ENCODE data around the gene EEFSEC. TPM values are rescaled to one million over a fixed set of nuclear protein-coding genes. Genes with fewer than 3 reads are reported as not detected.

EEFSEC gene
- total RNA-seq, 1 donor from 2014 or later, result 16.2 TPM

DNA sequence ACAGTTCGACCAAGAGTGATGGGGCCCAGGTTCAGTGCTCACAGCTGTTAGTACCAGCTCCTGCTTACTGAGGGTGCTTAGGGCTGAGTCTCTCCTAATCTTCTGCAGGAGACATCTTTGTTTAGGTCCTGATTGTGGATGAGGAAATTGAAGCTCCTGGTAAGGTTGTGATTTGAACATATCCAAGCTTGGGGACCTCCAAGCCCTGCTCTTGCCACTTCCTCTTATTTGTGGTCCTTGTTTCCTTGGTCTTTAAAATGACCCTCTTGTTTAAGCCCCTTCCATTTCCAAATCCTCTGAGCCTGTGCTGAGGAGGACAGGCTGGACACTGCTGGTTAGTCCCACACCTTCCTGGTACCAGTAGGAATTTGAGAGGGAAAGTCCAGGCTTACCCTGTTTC, 87.0 kb downstream of the EEFSEC start:
- intact Hi-C loops (cut with DNase I), result no loop called here
- Histone ChIP-seq H3K36me3 (no peaks in the 10 kb centered on the region), H3K4me3 (no peak overlapping the region), H3K27ac (no peak overlapping the region), H3K27me3 (no peaks in the 10 kb centered on the region), H3K9me3 (no peaks in the 10 kb centered on the region), H3K4me1 (no peaks in the 10 kb centered on the region)
- no peak for DNase-seq (ENCODE audit: low spot score in 2 of 2)
- TF ChIP-seq, protein P1, sequence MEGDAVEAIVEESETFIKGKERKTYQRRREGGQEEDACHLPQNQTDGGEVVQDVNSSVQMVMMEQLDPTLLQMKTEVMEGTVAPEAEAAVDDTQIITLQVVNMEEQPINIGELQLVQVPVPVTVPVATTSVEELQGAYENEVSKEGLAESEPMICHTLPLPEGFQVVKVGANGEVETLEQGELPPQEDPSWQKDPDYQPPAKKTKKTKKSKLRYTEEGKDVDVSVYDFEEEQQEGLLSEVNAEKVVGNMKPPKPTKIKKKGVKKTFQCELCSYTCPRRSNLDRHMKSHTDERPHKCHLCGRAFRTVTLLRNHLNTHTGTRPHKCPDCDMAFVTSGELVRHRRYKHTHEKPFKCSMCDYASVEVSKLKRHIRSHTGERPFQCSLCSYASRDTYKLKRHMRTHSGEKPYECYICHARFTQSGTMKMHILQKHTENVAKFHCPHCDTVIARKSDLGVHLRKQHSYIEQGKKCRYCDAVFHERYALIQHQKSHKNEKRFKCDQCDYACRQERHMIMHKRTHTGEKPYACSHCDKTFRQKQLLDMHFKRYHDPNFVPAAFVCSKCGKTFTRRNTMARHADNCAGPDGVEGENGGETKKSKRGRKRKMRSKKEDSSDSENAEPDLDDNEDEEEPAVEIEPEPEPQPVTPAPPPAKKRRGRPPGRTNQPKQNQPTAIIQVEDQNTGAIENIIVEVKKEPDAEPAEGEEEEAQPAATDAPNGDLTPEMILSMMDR (IDR thresholded peaks at IDR 0.05), result no peak

- Histone ChIP-seq H3K4me3 (no peak overlapping the region), H3K27me3 (no peaks in the 10 kb centered on the region), H3K4me1 (no peaks in the 10 kb centered on the region), H3K36me3 (peaks cover 2 to 3% of the 10 kb centered on the region in 2 donors), H3K27ac (no peak overlapping the region), H3K9me3 (no peaks in the 10 kb centered on the region)
- TF ChIP-seq, protein P1 (IDR thresholded peaks at IDR 0.05), result no peak
- intact Hi-C loops (cut with DNase I), result no loop called here
- DNase-seq (ENCODE audit: low spot score in 2 of 2), result no peak
Measured at GRCh38 chr3:128241741-128242140, 88.5 kb downstream of the EEFSEC start.

DNA sequence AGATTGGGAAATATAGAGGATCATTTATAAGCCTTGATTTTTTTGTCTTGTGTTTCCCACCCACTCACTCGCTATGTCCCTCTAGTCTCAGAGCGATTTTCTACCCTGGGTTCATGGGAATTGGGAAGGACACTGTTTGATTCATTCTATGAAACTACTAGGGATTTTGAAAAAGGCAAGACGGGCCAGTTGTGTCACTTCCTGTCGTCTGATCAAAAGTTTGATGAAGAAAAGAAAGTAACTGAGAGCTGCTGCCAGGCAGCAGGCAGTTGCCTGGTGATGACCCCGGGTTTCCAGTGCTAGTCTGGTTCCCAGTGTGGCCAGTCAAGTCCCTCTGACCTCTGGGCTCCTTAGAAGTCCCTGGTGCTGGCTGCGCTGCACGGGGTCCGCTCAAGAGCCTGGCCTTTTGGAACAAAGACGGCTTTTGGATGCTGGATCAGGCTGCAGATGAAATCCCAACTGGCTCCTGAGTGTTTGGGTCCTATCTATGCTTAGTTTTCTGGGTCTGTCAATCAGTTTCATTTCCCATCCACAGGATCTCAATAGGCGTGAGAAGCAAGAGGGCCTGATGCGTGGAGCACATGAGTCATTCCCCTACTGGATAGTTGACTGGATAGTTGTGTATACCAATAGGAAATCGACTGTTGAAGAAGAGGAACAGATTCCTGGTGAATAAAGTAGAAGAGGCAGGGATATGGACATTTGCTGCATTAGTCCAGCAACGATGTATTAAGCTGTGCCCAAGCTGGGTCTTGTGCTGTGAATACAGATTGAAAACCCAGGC, 89.7 kb downstream of the EEFSEC start:
- Histone ChIP-seq H3K27ac (no peak overlapping the region), H3K4me1 (no peaks in the 10 kb centered on the region), H3K27me3 (no peaks in the 10 kb centered on the region), H3K36me3 (peaks cover 11 to 15% of the 10 kb centered on the region in 2 donors), H3K4me3 (no peak overlapping the region), H3K9me3 (no peaks in the 10 kb centered on the region)
- TF ChIP-seq, protein P1 (IDR thresholded peaks at IDR 0.05), result no peak
- no peak for DNase-seq (ENCODE audit: low spot score in 2 of 2)
- intact Hi-C loops (cut with DNase I), result no loop called here

DNA sequence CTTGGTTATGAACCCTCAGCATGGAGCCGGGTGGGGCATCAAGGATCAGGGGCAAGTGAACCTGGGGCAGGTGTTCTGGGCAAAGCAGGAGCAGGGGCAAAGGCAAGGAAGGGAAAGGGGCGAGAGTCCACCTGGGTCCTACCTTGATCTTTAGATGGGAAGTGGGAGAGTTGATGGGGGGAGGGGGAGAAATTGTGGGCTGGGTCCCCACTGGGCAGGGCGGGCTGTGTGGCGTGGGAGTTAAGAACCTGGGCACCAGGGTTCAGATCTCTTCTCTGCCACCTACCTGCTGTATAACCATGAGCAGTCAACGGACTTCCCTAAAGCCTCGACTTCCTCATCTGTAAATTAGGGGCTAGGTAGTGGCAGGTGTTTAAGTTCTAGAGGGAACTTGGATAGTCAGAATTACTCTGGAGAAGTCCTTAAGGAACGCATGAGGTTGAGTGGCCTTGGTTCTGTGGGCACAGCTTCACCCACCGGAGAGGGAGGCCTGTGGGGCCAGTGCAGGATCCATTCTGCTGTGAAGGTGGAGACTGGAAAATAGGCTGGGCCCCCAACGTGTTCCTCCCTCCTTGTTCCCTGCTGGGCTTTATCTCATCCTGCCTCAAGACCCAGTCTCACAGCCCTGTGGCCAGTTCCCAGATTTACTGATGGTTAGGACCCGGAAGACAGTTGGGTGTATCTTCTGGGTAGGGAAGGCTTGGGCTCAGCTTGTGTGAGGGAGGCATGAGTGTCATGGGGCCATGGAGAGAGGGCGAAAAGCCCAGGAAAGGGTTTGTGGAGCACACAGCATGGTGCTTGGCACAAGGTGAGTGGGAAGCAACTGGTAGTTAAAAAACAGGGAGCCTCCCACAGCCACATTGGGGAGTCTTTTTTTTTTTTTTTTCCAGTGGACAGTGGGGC, 90.6 kb downstream of the EEFSEC start:
- no peaks in the 10 kb centered on the region for H3K9me3 ChIP-seq
- H3K4me1 ChIP-seq, result no peaks in the 10 kb centered on the region
- no peaks in the 10 kb centered on the region for H3K27me3 ChIP-seq
- TF ChIP-seq, protein P1 (IDR thresholded peaks at IDR 0.05), result no peak
- intact Hi-C loops (cut with DNase I), result no loop called here
- no peak overlapping the region for H3K27ac ChIP-seq
- no peak overlapping the region for H3K4me3 ChIP-seq
- no peak for DNase-seq (ENCODE audit: low spot score in 2 of 2)
- H3K36me3 ChIP-seq, result peaks cover 11 to 16% of the 10 kb centered on the region in 2 donors

DNA sequence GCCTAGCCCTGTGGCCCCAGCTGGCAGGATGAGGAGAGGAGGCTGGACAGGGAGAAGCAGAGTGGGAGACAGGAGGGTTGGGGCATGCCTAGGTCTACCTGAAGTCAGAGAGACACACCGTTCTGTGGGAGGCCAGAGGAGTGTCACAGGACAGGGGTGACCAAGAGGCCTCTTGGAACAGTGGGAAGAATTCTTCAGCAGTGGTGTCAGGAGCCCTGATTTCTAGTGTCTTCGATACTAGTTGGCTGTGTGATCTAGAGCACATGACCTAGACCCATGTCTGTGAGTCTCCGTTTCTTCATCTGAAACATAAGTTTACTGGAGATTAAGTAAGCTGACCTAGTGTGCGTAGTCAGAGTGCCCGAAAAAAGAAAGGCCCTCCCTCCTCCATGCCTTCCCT, 92.2 kb downstream of the EEFSEC start:
- intact Hi-C loops (cut with DNase I), result no loop called here
- H3K27ac ChIP-seq, result no peak overlapping the region
- no peak for DNase-seq (ENCODE audit: low spot score in 2 of 2)
- H3K4me1 ChIP-seq, result no peaks in the 10 kb centered on the region
- H3K36me3 ChIP-seq, result peaks cover 11 to 16% of the 10 kb centered on the region in 2 donors
- TF ChIP-seq, protein P1 (IDR thresholded peaks at IDR 0.05), result no peak
- no peaks in the 10 kb centered on the region for H3K27me3 ChIP-seq
- H3K4me3 ChIP-seq, result no peak overlapping the region
- no peaks in the 10 kb centered on the region for H3K9me3 ChIP-seq
